PC-3 (cell line): ENCODE data around the gene PAX5.

Experiments used
- CTCF ChIP-seq: fragments of 300-600 bp; sonication (generic); conservative IDR thresholded peaks from 2 replicates; pipeline ENCODE4 v1.5.1; 2017; ENCODE audit warnings: antibody characterized with exemption, low read depth, mild to moderate bottlenecking, low read length
- EZH2 ChIP-seq: fragments of 300-600 bp; sonication (generic); IDR thresholded peaks from one replicate; pipeline ENCODE4 v1.6.1; 2017; ENCODE audit warnings: antibody characterized with exemption, mild to moderate bottlenecking, low read length; ENCODE audit not compliant: unreplicated experiment

DNA sequence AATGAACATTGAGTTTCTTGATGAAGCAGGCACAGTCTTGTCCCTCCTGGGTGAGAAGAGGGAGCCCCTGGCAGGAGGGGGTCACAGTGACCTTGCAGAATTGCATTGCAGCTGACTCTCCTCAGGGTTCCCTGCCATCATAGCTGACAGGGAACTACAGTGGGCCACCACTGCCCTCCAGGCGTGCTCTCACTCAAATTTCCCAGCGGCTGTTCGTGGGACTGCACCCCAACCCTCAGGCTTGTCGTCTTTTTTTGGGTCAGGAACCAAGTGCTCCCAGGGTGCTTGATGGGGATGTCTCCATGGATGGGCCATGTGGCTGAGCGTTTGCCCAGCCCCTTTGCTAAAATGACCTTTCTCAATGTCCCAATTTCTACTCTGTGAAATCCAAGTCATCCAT is 245.5 kb downstream of the PAX5 start:
- no peak for TF ChIP-seq CTCF
- no peak for TF ChIP-seq EZH2
